CD14-positive monocyte (primary cell): ENCODE results near the gene MRTFA. TPM values are rescaled to one million over a fixed set of nuclear protein-coding genes. Genes with fewer than 3 reads are reported as not detected.

Experiments
- DNase-seq, 3 donors: peaks; one replicate each; pipeline ENCODE4 v3.0.0-alpha.2; 2011 to 2022
- H2AFZ ChIP-seq: 2 replicates; pipeline ENCODE4 v1.6.0; 2012; ENCODE audit warnings: mild to moderate bottlenecking, low read depth, low read length, inconsistent platforms; ENCODE audit not compliant: insufficient read depth, poor library complexity, severe bottlenecking
- H3K27ac ChIP-seq, 2 donors: 1 replicate in 1 of 2; 2 replicates in 1 of 2; pipeline ENCODE4 v1.5.1; 2012 to 2013; ENCODE audit warnings: low read length in 2 of 2, control low read depth in 1 of 2, inconsistent platforms in 1 of 2, low read depth in 1 of 2, mild to moderate bottlenecking in 1 of 2
- H3K27me3 ChIP-seq, 2 donors: one replicate each; pipeline versions ENCODE4 v1.6.0 to v1.6.1; 2011 to 2013; ENCODE audit warnings: low read length in 2 of 2; ENCODE audit not compliant: control insufficient read depth in 2 of 2, insufficient read depth in 2 of 2
- H3K36me3 ChIP-seq, 2 donors: replicated peaks in 1 of 2; 1 replicate in 1 of 2; 2 replicates in 1 of 2; pipeline versions ENCODE4 v1.5.1 to v1.6.1; 2012 to 2013; ENCODE audit warnings: low read length in 2 of 2, control low read depth in 1 of 2, inconsistent platforms in 1 of 2, mild to moderate bottlenecking in 1 of 2; ENCODE audit not compliant: insufficient read depth in 2 of 2, control insufficient read depth in 1 of 2
- H3K4me1 ChIP-seq, 2 donors: 1 replicate in 1 of 2; 2 replicates in 1 of 2; pipeline versions ENCODE4 v1.5.1 to v1.6.1; 2012 to 2013; ENCODE audit warnings: low read length in 2 of 2, control low read depth in 1 of 2, inconsistent platforms in 1 of 2, mild to moderate bottlenecking in 1 of 2, moderate library complexity in 1 of 2; ENCODE audit not compliant: insufficient read depth in 2 of 2, control insufficient read depth in 1 of 2
- H3K4me2 ChIP-seq: replicated peaks from 2 replicates; pipeline ENCODE3; 2012; ENCODE audit warnings: low read length, moderate library complexity, mild to moderate bottlenecking; ENCODE audit not compliant: poor library complexity, severe bottlenecking; ENCODE audit errors: extremely low read depth
- H3K4me3 ChIP-seq, 3 experiments: fragments of 200-600 bp in 1 of 3; sonication (generic) in 1 of 3; replicated peaks in 1 of 3; 1 replicate in 2 of 3; 2 replicates in 1 of 3; pipeline ENCODE4 v1.5.1; 2011 to 2013; ENCODE audit warnings: low read length in 3 of 3, mild to moderate bottlenecking in 3 of 3, control low read depth in 2 of 3, low read depth in 2 of 3, inconsistent platforms in 1 of 3, moderate library complexity in 1 of 3
- H3K79me2 ChIP-seq: 2 replicates; pipeline ENCODE4 v1.6.0; 2012; ENCODE audit warnings: mild to moderate bottlenecking, control low read depth, inconsistent platforms, low read length, moderate library complexity; ENCODE audit not compliant: insufficient read depth
- H3K9ac ChIP-seq: 2 replicates; pipeline ENCODE4 v1.6.0; 2017; ENCODE audit warnings: low read length, mild to moderate bottlenecking; ENCODE audit not compliant: insufficient read depth, poor library complexity, severe bottlenecking
- H3K9me3 ChIP-seq, 2 donors: replicated peaks in 1 of 2; 1 replicate in 1 of 2; 2 replicates in 1 of 2; pipeline versions ENCODE4 v1.5.1 to v1.6.1; 2012 to 2013; ENCODE audit warnings: low read length in 2 of 2, control low read depth in 1 of 2; ENCODE audit not compliant: control insufficient read depth in 1 of 2, insufficient read depth in 1 of 2
- H4K20me1 ChIP-seq: 2 replicates; pipeline ENCODE4 v1.6.0; 2012; ENCODE audit warnings: mild to moderate bottlenecking, low read length, control low read depth, moderate library complexity; ENCODE audit not compliant: insufficient read depth
- H3K27ac Mint-ChIP-seq, 7 donors: one replicate each; pipeline ENCODE4 v1.8.0; 2020; ENCODE audit warnings: mild to moderate bottlenecking in 7 of 7, mixed read lengths in 7 of 7, moderate library complexity in 6 of 7, inconsistent platforms in 2 of 7
- H3K27me3 Mint-ChIP-seq, 3 donors: one replicate each; pipeline ENCODE4 v1.8.0; 2021 to 2022; ENCODE audit warnings: low read depth in 3 of 3, mild to moderate bottlenecking in 3 of 3, mixed read lengths in 3 of 3, moderate library complexity in 3 of 3, inconsistent platforms in 1 of 3
- H3K36me3 Mint-ChIP-seq, 2 donors: one replicate each; pipeline ENCODE4 v1.8.0; 2020; ENCODE audit warnings: mixed read lengths in 2 of 2, inconsistent platforms in 1 of 2, mild to moderate bottlenecking in 1 of 2
- H3K4me1 Mint-ChIP-seq: one replicate; pipeline ENCODE4 v1.8.0; 2020; ENCODE audit warnings: mild to moderate bottlenecking, mixed read lengths
- H3K4me3 Mint-ChIP-seq, 2 donors: one replicate each; pipeline ENCODE4 v1.8.0; 2020; ENCODE audit warnings: mild to moderate bottlenecking in 2 of 2, mixed read lengths in 2 of 2, moderate library complexity in 1 of 2
- H3K9me3 Mint-ChIP-seq, 7 donors: one replicate each; pipeline ENCODE4 v1.8.0; 2020 to 2022; ENCODE audit warnings: mixed read lengths in 7 of 7, mild to moderate bottlenecking in 6 of 7, moderate library complexity in 6 of 7, inconsistent platforms in 2 of 7
- CTCF ChIP-seq: fragments of 200-600 bp; IDR thresholded peaks from one replicate; pipeline ENCODE4 v1.8.0; 2022; ENCODE audit warnings: antibody characterized with exemption, mild to moderate bottlenecking
- WGBS: methylation state at CpG from one replicate; pipeline ENCODE4 v1.1.5; 2013; ENCODE audit warnings: missing lambda C conversion rate; ENCODE audit not compliant: insufficient coverage; 5-methylcytosine and 5-hydroxymethylcytosine counted together
- intact Hi-C, 2 donors: fragments of 100-400 bp; cut with micrococcal nuclease; formaldehyde crosslinking; loops; one replicate each; pipeline versions ENCODE4 v1.15.0 to v1.15.1; 2023
- polyA plus RNA-seq, 3 donors: library from polyadenylated mRNA; depleted of rRNA in 1 of 3; unstranded in 2 of 3; stranded (reverse) in 1 of 3; fragments of 300-500 nt in 2 of 3; fragments of >200 nt in 1 of 3; fragmentation: Illumina TruSeq in 2 of 3; gene quantifications; 1 replicate in 2 of 3; 2 replicates in 1 of 3; pipeline ENCODE4 v1.2.3, GENCODE V29; 2012 to 2021

Gene MRTFA
- polyA plus RNA-seq, 3 donors = 14.1 to 33.8 (median 18.9) TPM

- H2AFZ ChIP-seq = peak overlapping the region; percentile 94
- H3K27ac Mint-ChIP-seq = peak overlapping the region; percentile 97 to 99 (median 99)
- peaks cover 0 to 4% (median 0%) of the 10 kb centered on the region in 7 donors for H3K9me3 Mint-ChIP-seq
- H3K4me1 Mint-ChIP-seq = peaks cover 39% of the 10 kb centered on the region
- no peak overlapping the region for H3K9ac ChIP-seq
- no peaks in the 10 kb centered on the region for H3K9me3 ChIP-seq
- peaks cover 28% of the 10 kb centered on the region for H4K20me1 ChIP-seq
- peaks cover 25 to 38% of the 10 kb centered on the region in 2 donors for H3K4me1 ChIP-seq
- peak overlapping the region in 1 of 2 donors; percentile 96 for H3K4me3 Mint-ChIP-seq
- no peak for DNase-seq
- H3K36me3 ChIP-seq = no peaks in the 10 kb centered on the region
- peaks cover 0 to 4% of the 10 kb centered on the region in 2 donors for H3K36me3 Mint-ChIP-seq
- H3K4me2 ChIP-seq = peak overlapping the region; percentile 96
- WGBS = 94% methylated on average over 12 of the region's 17 CpGs
- H3K27me3 ChIP-seq = no peaks in the 10 kb centered on the region
- intact Hi-C loops = loop anchor here in 1 of 2 donors (10.0 kb wide), 1 partner anchor 1103 kb away; the partner anchor contains the start of gene RPS19BP1
- H3K4me3 ChIP-seq = peak overlapping the region in 1 of 3 experiments; percentile 95
- H3K27me3 Mint-ChIP-seq = peaks cover 0 to 5% (median 3%) of the 10 kb centered on the region in 3 donors
- peaks cover 30% of the 10 kb centered on the region for H3K79me2 ChIP-seq
- H3K27ac ChIP-seq = peak overlapping the region; percentile 90 to 93
- no peak for TF ChIP-seq CTCF
Measured at GRCh38 chr22:40638261-40638660, 1.7 kb upstream of the MRTFA start.

GRCh38 chr22:40637183-40638150, 948 bp upstream of the MRTFA start:
- Histone ChIP-seq H3K79me2 (peaks cover 38% of the 10 kb centered on the region), H3K4me3 (peak overlapping the region; percentile 67 to 95 (median 74)), H4K20me1 (peaks cover 36% of the 10 kb centered on the region), H3K9me3 (no peaks in the 10 kb centered on the region), H3K4me1 (peaks cover 25 to 38% of the 10 kb centered on the region in 2 donors), H3K27me3 (no peaks in the 10 kb centered on the region), H3K27ac (peak overlapping the region; percentile 90 to 93), H3K9ac (peak overlapping the region; percentile 80), H3K4me2 (peak overlapping the region; percentile 96), H2AFZ (peak overlapping the region; percentile 94), H3K36me3 (no peaks in the 10 kb centered on the region)
- Mint-ChIP-seq H3K4me1 (peaks cover 43% of the 10 kb centered on the region), H3K36me3 (peaks cover 2 to 4% of the 10 kb centered on the region in 2 donors), H3K27me3 (peaks cover 0 to 5% (median 2%) of the 10 kb centered on the region in 3 donors), H3K9me3 (peaks cover 0 to 4% (median 0%) of the 10 kb centered on the region in 7 donors), H3K4me3 (peak overlapping the region; percentile 94 to 96), H3K27ac (peak overlapping the region; percentile 97 to 99 (median 99))
- WGBS = 4% methylated on average over 23 of the region's 46 CpGs
- intact Hi-C loops = loop anchor here in 1 of 2 donors (10.0 kb wide), 1 partner anchor 1103 kb away; the partner anchor contains the start of gene RPS19BP1
- TF ChIP-seq CTCF = no peak
- DNase-seq = peak; percentile 81 to 91 (median 90)
